ENCODE measurements around the gene MYO1F.

DNA sequence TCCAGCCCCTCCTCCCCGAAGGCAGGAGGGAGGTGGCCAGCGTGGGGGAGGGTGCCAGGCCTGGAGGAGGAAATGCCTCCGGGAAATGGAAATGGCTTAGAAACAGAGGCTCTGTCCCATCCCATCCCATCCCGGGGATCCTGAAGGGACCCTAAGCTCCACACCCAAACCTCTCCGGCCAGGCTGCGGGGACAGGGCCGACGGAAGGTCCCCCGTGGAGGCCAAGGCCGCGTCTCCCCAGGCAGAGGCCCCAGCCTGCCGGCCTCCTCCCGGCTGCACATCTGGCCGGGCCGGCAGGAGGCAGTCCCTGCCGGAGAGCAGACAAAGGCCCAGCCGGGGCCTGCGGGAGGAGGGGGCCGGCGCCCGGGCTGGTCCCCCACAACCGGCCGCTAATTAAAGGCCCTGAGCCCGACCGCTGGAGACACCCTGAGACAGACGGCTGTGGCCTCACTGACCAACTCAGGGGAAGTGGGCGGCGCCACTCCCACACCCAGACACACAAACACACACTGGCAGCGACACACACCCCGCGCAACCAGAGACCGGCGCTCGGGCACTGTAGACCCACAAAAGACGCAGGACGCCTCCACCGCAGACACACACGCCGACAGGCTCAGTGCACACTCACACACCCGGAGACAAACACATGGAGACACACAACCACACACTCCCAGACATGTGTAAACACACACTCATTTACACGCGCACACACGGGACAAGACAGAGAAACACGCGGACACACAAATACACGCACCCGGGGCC lies 32.2 kb upstream of the MYO1F start:
- TF ChIP-seq EZH2 (IDR thresholded peaks at IDR 0.05; ENCODE audit: insufficient read depth, poor library complexity, severe bottlenecking) = no peak
- TF ChIP-seq EZH2phosphoT487 (IDR thresholded peaks at IDR 0.05; ENCODE audit: insufficient read depth, low read depth) = no peak
